Raji (cell line): Measurements from ENCODE around the gene GMDS.

ENCODE experiments used
- POLR2A ChIP-seq: IDR thresholded peaks from 2 replicates; pipeline ENCODE4 v1.6.1; 2011; ENCODE audit warnings: low read depth, low read length, control low read depth; ENCODE audit not compliant: insufficient read depth

Gene GMDS

DNA sequence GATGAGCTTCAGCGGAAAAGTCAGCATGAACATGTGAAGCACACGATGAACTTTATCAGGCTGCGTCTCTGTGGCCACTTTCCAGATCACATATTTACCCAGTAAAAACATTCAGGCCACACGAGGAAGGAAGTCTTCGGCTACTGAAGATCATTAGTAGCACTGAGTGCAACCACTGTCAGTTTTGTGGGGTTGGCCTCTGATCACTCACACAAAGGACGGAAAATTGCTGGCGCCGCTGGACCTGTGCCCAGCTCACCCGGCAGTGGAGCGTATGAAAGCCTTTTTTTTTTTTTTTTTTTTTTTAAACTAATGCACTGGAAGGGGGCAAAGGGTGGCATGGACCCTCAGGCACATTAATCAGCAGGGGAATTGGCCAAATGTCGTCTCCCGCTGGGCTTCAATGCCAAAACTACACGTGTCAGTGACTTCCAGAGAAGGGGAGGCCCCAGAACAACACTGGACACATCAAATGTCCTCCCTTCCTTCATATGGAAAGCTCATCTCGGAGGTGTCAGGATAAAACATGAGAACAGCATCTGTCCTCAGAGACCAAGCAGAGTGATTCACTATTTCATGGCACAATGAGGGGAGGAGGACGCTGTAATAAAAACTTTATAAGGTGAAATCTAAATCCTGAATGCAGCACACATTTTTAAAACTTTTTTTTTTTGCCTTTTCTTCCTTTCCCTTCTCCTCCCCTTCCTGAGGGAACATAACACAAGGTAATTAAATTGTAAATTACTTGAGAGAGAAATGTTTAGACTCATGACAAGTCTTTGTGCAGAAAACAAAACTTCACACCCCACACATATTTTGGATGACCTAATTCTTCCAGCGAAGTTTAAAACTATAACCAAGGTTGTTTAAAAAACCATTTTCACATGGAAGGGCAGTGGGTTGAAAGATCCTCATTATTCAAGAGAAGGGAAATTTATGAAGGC, 412.3 kb downstream of the GMDS start:
- TF ChIP-seq POLR2A = no peak

DNA sequence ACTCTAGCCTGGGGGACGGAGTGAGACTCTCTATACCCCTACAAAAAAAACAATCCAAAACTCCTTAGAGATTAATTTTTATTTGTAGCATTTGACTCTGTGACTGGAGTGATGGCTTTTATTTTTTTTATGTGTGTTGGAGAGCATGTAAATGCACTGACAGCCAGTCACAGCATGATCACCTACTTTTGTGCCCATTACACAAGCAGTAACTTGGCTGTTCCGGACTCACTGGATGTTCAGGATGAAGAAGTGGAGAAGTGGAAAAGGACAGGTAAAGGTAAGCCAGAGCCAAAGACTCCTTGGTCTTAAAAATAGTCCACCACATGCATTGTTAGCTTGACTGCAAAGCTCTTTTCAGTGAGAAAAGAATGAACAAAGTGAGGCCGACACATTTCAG, 413.0 kb downstream of the GMDS start:
- no peak for TF ChIP-seq POLR2A

GRCh38 chr6:1827984-1828793, 417.2 kb downstream of the GMDS start:
- no peak for TF ChIP-seq POLR2A

DNA sequence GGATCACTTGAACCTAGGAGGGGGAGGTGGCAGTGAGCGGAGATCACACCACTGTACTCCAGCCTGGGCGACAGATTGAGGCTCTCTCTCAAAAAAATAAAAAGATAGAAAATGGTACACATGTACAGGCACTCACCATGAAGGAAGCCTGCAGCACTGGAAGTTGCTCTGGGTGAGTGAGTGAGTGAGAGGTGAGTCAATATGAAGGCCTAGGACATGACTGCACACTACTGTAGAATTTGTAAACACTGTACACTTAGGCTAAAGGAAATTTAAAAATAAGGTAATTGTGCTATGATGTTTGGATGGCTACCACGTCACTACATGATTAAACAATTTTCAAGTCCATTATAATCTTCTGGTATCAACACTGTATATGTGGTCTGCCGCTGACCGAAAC, 419.5 kb downstream of the GMDS start:
- TF ChIP-seq POLR2A = no peak

- no peak for TF ChIP-seq POLR2A
These were observed 420.1 kb downstream of the GMDS start for GRCh38 chr6:1825277-1825676.

GRCh38 chr6:1821513-1822183, 423.8 kb downstream of the GMDS start:
- TF ChIP-seq POLR2A = no peak

- TF ChIP-seq POLR2A = no peak
These were observed 424.3 kb downstream of the GMDS start for GRCh38 chr6:1821164-1821512.

GRCh38 chr6:1820714-1821113, 424.7 kb downstream of the GMDS start:
- no peak for TF ChIP-seq POLR2A

DNA sequence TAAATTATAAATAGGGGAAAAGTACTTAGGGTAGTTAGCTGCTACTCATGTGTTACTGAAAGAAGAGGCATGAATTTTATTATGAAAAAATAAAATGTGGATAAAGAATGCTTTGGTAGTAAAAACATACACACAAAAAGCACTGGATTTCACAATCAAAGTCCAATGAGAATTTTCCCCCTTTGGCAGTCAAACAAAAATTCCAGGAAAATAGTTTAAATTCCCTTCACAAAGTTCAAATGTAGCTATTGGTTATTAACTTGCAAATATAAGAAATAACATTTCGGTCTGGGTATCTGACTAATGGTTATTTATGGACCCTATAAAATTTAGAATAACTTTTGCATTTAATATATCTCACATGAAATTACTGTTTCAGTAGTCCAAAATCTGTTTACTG, 425.2 kb downstream of the GMDS start:
- no peak for TF ChIP-seq POLR2A

GRCh38 chr6:1819007-1819406, 426.4 kb downstream of the GMDS start:
- no peak for TF ChIP-seq POLR2A

- TF ChIP-seq POLR2A = no peak
These were observed 428.2 kb downstream of the GMDS start for GRCh38 chr6:1817033-1817761.

GRCh38 chr6:1815827-1816452, 429.5 kb downstream of the GMDS start:
- no peak for TF ChIP-seq POLR2A

GRCh38 chr6:1814279-1814678, 431.1 kb downstream of the GMDS start:
- no peak for TF ChIP-seq POLR2A

GRCh38 chr6:1812487-1812886, 432.9 kb downstream of the GMDS start:
- no peak for TF ChIP-seq POLR2A

DNA sequence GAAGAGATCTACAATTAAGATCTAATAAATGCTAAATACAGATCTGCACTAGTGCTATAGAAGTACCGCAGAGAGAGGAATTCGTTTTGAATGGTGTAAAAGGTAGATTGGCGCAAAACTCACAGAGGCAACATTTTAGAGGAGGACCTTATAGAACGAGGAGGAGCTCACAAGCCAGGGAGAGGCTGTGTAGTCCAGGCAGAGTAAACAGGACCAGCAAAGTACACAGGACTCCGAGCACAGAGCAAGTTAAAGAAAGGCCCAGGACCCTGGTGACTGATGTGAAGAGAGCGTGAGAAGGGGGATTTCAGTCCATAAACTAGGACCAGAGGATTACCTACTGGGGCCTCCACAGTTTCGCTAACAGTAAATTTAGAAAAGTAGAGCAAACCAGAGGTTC, 433.4 kb downstream of the GMDS start:
- TF ChIP-seq POLR2A = no peak

GRCh38 chr6:1810880-1811279, 434.5 kb downstream of the GMDS start:
- TF ChIP-seq POLR2A = no peak
